Astrocyte of the cerebellum (primary cell): Measurements from ENCODE around the gene WTAP.

ENCODE experiments used
- DNase-seq: peaks from one replicate; pipeline ENCODE4 v3.0.0-alpha.2; 2011; ENCODE audit warnings: low read depth
- H3K4me3 ChIP-seq: 2 replicates; pipeline ENCODE4 v1.5.1; 2011; ENCODE audit warnings: mild to moderate bottlenecking, low read depth, low read length, moderate library complexity
- in situ Hi-C: cut with HindIII; loops from 2 replicates; pipeline ENCODE4 v1.10.0; 2017; ENCODE audit warnings: low sequenced_read_pairs
- TF ChIP-seq, protein P1 (sequence below): IDR thresholded peaks from 2 replicates; pipeline ENCODE4 v1.5.1; 2012; ENCODE audit warnings: low read length, low read depth, moderate library complexity, mild to moderate bottlenecking; ENCODE audit errors: missing control alignments

Gene WTAP

GRCh38 chr6:159681191-159681880 lies 46.0 kb upstream of the WTAP start:
- TF ChIP-seq, protein P1, sequence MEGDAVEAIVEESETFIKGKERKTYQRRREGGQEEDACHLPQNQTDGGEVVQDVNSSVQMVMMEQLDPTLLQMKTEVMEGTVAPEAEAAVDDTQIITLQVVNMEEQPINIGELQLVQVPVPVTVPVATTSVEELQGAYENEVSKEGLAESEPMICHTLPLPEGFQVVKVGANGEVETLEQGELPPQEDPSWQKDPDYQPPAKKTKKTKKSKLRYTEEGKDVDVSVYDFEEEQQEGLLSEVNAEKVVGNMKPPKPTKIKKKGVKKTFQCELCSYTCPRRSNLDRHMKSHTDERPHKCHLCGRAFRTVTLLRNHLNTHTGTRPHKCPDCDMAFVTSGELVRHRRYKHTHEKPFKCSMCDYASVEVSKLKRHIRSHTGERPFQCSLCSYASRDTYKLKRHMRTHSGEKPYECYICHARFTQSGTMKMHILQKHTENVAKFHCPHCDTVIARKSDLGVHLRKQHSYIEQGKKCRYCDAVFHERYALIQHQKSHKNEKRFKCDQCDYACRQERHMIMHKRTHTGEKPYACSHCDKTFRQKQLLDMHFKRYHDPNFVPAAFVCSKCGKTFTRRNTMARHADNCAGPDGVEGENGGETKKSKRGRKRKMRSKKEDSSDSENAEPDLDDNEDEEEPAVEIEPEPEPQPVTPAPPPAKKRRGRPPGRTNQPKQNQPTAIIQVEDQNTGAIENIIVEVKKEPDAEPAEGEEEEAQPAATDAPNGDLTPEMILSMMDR: no peak
- in situ Hi-C loops: no loop called here
- DNase-seq: no peak
- H3K4me3 ChIP-seq: no peak overlapping the region

DNA sequence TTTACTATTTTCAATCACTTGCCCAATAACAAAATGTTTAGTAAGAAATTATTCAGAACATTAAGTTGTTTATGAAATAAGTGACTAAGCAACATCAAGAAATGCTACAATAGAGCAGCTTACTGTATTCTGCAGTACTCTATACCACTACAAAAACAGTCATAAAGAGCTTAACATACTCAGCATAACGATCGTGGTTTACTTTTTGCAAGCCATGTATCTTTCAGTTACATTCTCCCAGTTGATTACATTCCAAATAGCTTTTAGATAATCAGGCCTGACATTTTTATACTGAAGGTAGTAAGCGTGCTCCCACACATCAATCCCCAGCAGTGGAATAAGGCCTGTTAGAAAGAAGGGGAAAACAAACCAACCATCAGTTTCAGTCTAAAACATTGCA lies 45.0 kb upstream of the WTAP start:
- H3K4me3 ChIP-seq: no peak overlapping the region
- TF ChIP-seq, protein P1: no peak
- DNase-seq: no peak
- in situ Hi-C loops: no loop called here

GRCh38 chr6:159682810-159683209 lies 44.5 kb upstream of the WTAP start:
- DNase-seq: no peak
- H3K4me3 ChIP-seq: no peak overlapping the region
- TF ChIP-seq, protein P1: no peak
- in situ Hi-C loops: no loop called here

GRCh38 chr6:159684013-159684304 lies 43.3 kb upstream of the WTAP start:
- in situ Hi-C loops: no loop called here
- DNase-seq: no peak
- TF ChIP-seq, protein P1: no peak
- no peak overlapping the region for H3K4me3 ChIP-seq

- no peak for DNase-seq
- no peak overlapping the region for H3K4me3 ChIP-seq
- in situ Hi-C loops: no loop called here
- TF ChIP-seq, protein P1: no peak
Observed at GRCh38 chr6:159686040-159686439, 41.3 kb upstream of the WTAP start.

- no peak for DNase-seq
- H3K4me3 ChIP-seq: no peak overlapping the region
- TF ChIP-seq, protein P1: no peak
- in situ Hi-C loops: no loop called here
Observed at GRCh38 chr6:159686703-159687102, 40.6 kb upstream of the WTAP start.
